GM12873 (cell line): ENCODE data around the gene OSBPL2.

Experiments
- TF ChIP-seq, protein P1 (sequence below): IDR thresholded peaks from 2 replicates; pipeline ENCODE4 v1.5.1; 2012; ENCODE audit warnings: low read depth, mild to moderate bottlenecking, moderate library complexity, low read length, control low read depth; ENCODE audit not compliant: insufficient read depth; ENCODE audit errors: missing control alignments

OSBPL2 gene

DNA sequence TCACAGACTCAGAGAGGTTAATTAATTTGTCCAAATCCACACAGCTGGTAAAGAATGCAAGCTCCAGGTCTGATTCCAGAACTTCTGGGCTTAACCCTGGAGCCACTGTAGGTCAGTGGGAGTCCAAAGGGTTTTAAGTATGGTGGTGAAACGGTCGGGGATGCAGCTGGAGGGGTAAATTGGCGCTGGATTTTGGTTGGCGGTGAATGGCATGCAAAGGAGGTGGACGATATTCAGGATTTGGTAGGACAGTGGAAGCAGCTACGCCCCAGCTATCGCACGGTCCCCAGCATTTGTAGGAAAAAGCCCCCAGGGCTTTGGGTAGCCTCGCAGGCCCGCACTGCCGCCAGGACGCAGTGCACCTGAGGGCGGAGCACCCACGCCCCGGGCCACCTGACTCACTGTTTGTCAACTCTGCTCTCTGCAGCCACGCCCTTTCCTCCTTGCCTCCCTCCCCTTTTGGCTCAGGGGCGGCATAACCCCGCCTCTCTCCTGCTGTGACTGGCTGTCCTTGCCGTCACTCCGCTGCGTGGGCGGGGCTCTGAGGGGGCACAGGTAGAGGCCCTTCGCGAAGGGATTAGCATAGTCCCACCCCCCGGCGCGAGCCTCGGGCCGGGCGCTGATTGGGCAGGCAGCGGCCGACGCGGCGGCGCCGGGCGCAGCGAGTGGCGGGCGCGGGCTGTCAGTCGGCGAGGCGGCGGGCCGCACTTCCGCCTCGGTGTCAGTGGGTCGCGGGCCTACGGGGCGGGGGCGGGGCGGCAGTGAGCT lies at the start of gene OSBPL2:
Gene OSBPL2 (plus strand): TSS at position 721 of the 768 bp plus-strand sequence. CDS start 17,664 bp downstream, outside the sequence.
- TF ChIP-seq, protein P1, sequence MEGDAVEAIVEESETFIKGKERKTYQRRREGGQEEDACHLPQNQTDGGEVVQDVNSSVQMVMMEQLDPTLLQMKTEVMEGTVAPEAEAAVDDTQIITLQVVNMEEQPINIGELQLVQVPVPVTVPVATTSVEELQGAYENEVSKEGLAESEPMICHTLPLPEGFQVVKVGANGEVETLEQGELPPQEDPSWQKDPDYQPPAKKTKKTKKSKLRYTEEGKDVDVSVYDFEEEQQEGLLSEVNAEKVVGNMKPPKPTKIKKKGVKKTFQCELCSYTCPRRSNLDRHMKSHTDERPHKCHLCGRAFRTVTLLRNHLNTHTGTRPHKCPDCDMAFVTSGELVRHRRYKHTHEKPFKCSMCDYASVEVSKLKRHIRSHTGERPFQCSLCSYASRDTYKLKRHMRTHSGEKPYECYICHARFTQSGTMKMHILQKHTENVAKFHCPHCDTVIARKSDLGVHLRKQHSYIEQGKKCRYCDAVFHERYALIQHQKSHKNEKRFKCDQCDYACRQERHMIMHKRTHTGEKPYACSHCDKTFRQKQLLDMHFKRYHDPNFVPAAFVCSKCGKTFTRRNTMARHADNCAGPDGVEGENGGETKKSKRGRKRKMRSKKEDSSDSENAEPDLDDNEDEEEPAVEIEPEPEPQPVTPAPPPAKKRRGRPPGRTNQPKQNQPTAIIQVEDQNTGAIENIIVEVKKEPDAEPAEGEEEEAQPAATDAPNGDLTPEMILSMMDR = no peak

DNA sequence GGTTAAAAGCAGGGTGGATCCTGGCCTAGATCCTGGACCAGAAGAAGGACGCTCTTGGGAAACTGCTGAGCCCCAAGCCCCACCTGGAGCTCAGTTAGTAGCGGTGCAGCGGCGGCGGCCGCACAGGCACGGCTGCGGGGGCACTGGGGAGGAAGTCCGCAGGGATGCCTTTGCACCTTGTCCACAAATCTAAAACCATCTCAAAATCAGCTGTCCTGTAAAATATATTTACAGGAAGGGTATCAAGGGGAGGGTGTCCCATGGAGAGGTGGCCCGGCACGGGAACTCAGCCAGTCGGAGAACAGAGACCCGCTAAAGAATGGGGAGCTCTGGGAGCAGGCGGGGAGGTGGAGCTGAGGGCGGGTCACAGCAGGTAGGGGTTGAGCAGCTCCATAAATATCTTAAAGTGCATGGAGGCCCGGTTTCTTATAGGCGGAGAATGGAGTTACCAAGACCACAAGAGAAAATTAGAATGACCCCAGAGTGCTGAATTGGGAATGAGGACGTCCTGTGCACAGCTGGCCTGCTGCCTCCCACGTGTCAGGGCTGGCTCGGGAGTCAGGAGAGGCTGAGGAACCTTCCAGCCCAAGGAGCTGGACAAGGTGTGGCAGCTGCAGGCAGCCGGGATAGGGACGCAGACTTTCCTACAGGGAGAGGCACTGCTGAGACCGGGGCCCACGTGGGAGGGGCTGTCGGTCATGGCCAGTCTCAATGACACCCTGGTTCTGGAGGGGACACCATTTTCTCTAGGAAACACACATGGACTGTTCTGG lies 47.5 kb upstream of the OSBPL2 start:
- TF ChIP-seq, protein P1 = no peak

DNA sequence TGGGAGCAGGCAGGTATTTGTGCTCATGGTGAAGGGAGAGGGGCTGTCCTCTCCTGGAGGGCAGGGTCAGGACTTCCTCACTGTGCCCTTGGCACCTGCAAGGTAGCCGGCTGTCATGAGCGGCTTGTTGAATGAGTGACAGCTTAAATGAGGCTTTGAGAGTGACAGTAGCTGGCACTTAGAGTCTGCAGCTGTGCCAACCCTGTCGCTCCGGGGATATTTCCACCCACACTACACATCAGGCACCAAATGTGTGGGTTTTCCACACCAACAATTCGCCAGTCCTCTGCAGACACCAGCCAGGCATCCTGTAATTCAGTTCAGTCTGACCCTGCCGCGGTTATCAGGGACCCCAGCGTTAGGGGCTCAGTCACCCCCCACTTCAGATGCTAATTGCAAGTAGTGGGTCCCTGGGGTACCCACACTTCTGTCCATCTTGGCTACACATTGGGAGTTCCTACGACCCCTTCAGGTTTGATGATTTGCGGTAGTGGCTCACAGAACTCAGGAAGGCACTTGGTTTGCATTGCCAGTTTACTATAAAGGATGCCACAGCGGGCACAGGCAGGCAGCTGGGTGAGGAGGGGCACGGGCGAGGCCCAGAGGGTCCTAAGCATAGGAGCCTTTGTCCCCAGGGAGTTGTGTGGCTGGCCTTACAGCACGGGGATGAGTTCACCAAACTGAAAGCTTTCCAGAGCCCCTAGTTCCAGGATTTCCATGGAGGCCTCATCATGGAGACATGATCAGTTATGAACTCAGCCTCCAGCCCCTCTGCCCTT lies 46.4 kb upstream of the OSBPL2 start:
- TF ChIP-seq, protein P1 = no peak

DNA sequence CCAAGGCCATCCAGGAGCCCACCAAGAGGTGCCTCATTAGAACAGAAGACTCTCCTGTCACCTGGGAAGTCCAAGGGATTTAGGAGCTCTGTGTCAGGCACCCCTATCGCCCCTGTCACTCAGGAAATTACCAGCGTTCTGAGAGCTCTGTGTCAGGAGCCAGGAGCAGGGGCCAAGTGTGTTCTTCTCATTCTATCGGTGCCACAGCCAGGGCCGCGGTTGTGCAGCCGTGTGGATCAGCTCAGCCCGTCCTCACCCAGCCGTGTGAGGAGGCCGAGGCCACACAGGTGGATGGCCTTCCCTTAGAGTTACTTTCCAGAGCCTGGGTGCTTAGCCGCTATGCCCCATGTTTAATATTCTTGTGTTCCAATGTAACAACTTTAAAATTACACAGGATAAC lies 45.7 kb upstream of the OSBPL2 start:
- TF ChIP-seq, protein P1 = no peak

DNA sequence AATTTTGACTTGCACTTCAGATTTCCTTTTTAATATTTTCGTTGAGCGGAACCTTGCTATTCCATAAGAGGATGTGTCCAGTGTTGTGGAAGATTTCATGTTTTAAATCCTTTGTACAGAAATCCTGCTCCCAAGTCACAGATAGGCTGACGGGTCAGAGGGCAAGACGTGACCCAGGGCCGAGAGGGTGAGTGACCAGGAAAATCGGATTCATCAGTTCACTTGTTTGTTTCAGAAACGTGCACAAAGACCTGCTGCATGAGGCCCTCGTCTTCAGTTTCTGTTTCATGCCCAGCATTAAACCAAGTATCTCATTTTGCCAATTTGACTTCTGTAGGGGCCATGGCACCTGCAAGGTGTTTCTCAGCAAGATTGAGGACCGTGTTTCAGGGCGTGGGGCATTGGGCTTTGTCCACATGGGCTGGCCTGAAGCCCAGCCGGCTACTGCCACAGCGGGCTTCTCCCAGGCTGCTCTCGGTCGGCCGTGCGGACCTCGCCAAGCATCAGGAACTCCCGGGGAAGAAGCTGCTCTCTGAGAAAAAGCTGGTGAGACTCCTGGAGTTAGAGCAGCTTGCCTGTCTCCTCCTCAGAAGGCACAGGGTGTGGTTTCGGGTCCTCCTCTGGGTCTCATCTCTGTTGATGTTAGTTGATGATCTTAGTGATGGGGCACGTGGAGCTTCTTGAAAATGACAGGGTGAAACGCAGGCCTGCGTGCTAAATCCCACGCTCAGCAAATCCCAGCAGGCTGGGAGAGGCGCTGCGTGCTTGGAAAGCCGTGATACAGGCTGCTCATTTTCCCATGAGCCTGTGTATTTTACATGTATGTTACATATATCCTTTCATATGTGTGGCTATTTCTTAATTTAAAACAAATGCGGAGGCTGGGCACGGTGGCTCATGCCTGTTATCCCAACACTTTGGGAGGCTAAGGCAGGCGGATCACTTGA lies 45.0 kb upstream of the OSBPL2 start:
- TF ChIP-seq, protein P1 = no peak

DNA sequence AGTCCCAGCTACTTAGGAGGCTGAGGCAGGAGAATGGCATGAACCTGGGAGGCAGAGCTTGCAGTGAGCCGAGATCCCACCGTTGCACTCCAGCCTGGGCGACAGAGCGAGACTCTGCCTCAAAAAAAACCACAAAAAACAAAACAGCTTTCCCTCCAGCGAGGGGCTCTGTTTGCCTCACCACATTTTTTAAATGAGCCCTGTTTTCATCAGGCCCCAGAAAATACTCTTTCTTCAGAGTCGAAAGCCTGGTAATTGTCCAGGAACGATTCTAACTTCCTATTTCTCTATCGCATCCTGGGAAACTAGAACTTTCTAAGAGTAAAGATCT lies 43.3 kb upstream of the OSBPL2 start:
- TF ChIP-seq, protein P1 = no peak
